GM21515 (cell line): ENCODE results near the gene DHH.

Experiments used
- ATAC-seq: cut with Tn5 transposase; IDR thresholded peaks from one replicate; pipeline ENCODE4 v1.9.1; 2021; ENCODE audit not compliant: unreplicated experiment

DHH gene

GRCh38 chr12:49109641-49110463 lies 15.3 kb upstream of the DHH start:
- ATAC-seq: peak; percentile 13

DNA sequence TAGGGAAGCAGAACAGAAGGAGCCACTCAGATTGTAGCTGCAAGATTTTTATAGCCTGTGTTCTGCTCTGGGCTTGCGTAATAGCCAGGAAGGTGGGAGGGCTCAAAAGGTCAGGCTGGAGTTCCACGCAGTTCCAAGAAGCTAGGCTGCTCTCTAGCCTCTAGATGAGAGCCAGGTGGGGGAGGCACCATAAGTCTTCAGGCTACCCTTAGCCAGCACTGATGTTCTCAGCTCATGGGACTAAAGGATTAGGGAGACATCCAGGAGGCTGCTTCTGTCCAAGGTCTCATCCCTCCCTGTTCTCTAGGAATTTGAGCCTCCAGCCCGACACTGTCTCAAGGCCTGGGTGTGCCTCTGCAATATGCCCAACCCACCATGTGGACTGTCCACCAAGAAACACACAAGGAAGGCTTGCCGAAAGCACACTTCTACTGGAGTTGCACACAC lies 14.4 kb upstream of the DHH start:
- no peak for ATAC-seq

DNA sequence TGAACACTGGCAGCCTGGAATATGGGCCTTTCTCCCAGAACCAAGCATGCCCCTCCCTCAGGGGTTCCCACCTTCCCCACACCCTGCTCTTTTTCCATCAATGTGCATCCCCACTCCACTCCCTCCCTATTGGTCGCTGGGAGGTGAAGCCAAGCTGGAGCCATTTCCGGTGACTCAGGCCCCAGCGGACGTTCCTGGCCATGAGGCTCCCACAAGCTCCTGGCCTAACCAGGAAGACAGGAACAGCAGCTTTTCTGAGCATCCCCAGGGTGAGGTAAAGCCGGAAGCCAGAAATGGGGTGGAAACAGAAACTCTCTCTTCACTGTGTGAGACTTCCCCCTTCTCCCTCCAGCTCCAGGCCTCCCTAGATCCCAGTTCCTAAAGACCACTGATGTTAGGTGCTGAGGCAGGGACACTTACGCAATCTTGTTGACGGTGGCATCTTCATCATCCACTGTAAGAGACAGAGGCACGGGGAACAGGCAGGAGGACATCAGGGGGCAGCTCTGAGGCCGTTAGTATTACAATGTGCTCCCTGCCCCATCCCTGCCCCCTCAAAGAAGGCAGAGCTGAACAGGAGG lies 11.0 kb upstream of the DHH start:
- ATAC-seq: no peak

DNA sequence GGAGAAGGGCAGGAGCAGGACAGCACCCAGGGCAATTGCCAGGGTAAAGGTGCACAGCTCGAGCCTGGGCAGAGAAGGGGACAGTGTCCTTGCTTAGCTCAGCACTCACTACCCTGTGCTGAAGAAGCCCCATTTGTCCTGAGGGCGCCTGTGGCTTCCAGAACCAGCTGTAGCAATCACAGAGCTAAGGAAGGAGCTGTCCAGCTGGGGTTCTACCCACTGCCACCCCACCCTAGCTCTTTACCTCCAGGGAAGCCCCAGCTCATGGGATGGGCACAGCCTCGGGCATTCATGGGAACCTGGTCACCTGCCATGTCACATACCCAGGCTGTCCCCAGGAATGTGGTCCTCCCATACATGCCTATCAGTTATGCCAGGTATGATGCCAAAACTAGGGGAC lies 10.2 kb upstream of the DHH start:
- no peak for ATAC-seq

DNA sequence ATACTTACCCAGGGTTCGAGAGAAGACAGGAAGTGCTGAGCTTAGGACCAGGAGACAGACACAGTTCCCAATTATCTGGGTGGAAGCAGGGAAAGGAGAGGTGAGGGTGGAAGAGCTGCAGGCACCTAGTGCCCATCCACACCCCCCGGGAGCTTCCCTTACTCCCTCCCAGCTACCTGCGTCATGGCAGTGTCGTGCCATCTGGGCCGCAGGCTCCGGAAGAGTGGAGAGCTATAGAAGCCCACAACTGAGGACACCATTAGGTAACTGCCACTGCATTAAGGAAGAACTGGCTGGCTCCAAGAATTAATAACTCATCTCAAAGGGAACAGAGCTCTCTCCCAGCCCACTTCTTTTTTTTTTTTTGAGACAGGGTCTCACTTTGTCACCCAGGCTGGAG lies 5.8 kb upstream of the DHH start:
- ATAC-seq: no peak

DNA sequence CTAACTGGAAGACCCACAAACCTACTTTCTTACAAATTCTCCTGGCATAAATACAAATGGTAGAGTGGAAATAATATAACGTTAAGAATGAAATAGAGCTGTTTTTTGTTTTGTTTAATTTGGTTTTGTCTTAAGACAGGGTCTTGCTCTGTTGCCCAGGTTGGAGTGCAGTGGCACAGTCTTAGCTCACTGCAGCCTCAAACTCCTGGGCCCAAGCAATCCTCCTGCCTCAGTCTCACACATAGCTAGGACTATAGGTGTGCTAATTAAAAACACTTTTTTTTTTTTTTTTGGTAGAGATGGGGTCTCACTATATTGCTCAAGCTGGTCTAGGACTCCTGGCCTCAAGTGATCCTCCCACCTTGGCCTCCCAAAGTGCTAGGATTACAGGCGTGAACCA lies 4.1 kb upstream of the DHH start:
- no peak for ATAC-seq

DNA sequence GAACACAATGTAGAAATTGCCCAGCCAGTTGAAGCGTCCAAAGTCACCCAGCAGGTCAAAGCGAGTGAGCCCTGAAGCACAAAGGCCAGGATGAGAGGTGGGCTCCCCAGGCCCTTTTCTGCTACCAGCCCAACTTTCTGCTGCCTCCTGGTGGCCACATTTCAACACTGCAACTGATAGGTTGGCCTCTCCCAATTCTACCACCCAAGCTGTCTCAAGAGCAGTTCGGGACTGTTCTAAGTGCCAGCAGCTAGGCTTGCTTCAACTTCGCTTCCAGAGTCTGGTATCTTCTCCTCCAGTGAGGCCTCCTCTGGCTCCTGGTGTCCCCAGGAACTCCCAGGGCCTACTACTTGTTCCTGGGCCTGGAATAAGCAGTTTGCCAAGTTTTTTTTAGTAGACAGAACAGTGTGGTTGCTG lies 3.4 kb upstream of the DHH start:
- ATAC-seq: no peak

DNA sequence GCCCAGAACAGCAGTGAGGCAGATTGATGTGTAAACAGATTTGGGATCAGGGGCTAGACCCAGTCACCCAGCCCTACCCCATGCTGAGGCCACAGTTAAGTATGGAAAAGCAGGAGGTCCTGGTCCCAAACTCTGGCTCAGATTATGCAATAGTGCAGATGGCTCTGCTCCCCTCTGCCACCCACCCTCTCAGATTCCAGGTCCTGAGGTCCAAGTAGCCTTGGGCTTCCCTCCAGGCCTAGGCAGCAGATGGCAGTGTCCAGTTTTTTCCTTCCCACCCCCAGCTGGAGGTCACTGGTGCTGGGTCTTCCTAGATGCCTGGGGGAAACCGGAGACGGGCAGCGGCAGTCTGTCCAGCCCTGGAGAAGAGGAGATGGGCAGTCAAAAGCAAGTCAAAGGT lies 2.8 kb upstream of the DHH start:
- ATAC-seq: no peak

GRCh38 chr12:49094975-49095365 lies 369 bp upstream of the DHH start:
- no peak for ATAC-seq

GRCh38 chr12:49093792-49094159 lies 825 bp downstream of the DHH start:
- no peak for ATAC-seq

DNA sequence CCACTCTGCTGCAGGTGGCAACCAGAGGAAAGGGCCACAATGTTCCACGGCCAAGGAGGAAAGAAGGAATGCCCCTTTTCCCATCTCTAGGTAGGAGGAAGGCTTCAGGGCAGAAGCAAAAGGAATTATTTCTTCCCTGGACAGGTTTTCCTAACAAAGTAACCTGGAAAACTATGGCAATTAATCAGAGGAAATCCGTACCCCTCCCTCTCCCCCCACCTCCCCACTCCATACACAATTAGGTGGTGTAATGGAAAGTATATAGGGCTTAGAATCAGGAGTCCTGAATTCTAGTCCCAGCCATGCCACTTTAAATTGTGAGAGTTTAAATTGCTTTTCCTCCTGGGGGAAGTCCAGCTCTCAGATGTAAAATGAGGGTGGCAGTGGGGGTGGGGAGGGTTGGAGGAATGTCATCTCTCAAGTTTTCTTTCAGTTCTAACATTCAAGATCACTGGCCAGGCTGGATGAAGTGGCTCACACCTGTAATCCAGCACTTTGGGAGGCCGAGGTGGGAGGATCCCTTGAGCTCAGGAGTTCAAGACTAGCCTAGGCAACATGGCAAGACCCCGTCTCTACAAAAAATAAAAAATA lies 1.7 kb downstream of the DHH start:
- ATAC-seq: no peak

- no peak for ATAC-seq
Measured at GRCh38 chr12:49092086-49092815, 2.4 kb downstream of the DHH start.

DNA sequence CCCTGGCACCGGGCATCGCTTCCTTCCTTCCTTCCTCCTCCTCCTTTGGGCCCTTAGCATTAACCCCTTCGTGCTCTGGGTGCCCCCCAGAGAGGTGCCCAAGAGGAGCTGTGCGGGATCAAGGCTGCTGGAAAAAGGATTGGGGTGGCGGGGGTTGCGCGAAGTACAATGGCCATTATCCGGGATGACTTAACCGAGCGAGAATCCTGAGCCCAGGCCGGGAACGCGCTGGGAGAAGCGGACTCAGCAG lies 2.8 kb downstream of the DHH start:
- ATAC-seq: no peak

DNA sequence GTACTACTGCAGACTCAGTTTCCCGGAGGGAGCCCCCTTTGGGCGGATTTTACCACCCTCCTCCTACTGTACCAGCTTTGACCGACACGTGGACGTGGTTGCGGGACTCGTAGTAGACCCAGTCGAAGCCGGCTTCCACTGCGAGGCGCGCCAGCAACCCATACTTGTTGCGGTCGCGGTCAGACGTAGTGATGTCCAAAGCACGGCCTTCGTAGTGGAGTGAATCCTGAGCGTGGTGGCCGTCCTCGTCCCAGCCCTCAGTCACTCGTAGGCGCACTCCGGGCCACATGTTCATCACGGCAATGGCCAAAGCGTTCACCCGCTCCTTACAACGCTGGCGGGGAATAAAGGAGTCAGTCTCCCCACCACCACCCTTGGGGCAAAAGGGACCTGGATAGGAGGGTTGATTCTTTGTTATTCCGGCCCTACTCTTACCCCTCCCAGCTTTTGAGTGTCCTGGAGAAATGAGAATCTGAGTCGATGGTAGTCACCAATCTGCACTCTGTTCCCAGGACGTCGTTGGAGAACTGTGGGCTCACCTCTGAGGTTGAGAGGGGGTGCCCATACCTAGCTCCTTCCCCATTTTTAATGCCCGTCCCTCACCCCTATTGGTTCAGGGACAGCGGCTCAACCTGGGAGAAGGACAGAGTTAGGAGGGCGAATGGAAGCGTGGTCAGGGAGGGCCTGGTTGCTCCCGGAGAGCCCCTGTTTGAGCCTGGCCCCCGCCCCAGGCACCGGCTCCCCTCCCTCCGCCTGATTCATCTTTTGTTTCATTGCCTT lies 3.4 kb downstream of the DHH start:
- no peak for ATAC-seq

DNA sequence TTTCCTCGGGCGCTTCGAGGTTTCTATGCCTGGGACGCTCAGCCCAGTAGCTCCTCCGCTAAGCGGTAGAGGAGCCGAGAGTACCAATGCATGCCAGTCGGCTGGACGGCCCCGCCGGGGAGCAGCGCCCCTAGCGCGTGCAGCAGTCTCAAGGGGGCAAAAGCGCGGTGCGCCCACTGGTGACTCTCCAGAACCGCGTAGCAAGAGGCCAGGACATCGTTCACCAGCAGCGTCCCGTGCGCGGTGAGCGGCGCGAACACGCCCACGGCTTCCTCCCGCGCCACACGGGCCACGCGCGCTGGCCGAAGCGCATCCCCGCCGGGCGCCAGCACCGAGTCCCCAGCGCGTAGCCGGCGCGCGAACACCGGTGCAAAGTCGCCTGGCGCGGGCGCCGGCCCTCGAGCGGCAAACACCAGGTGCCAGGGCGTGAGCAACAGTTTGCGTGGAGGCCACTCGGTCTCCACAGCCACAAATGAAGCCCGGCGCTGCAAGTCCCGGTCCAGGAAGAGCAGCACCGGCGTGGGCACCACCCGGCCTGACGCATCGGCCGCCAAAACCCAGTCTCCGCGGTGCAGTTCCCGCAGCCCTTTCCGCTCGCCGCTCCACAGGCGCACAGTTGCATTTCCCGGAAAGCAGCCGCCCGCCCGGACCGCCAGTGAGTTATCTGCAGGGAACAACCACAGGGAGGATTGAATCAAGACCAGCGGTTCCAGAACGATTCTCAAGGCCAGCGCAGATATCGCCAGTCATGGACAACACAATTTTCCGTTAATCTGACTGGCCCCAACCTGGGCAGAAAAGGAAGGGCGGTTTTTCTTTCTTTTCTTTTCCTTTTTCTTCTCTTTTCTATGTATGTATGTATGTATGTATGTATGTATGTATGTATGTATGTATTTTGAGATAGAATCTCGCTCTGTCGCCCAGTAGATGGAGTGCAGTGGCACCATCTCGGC lies 4.5 kb downstream of the DHH start:
- no peak for ATAC-seq

DNA sequence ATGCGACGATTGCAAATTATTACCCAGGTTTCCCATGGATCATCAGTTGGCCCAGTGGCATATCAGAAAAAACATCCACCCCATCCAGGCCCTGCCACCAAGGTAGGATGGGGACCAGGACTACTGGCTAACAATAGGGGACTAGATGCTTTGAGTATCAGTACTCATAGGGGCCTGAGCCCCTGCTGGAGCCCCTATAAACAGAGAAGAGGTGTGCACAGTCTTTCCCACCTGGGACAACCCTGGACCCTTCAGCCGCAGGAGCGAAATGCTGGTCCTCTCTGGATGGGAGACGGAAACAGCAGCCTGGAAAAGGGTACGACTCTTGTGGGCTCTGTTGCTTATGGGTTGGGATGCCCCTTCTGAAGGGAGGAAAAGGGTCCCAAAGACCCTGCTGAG lies 5.7 kb downstream of the DHH start:
- no peak for ATAC-seq

- peak; percentile 83 for ATAC-seq
Measured at GRCh38 chr12:49088150-49088931, 6.3 kb downstream of the DHH start.

- ATAC-seq: no peak
Measured at GRCh38 chr12:49086116-49086515, 8.5 kb downstream of the DHH start.

DNA sequence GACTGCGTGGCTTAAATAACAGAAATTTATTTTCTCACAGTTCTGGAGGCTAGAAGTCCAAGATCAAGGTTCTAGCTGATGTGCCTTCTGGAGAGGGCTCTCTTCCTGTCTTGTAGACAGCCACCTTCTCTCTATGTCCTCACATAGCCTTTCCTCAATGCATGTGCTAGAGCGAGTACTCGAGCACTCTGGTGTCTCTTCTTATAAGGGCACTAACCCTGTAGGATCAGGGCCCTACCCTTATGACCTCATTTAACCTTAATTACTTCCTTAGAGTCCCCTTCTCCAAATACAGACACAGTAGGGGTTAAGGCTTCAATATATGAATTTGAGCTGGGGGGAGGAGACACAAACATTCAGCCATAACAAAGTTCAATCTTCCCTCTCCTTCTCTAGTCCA lies 10.2 kb downstream of the DHH start:
- ATAC-seq: no peak
